OCI-LY3 (cell line): ENCODE data around the gene LETMD1.

Experiments
- EZH2phosphoT487 ChIP-seq: fragments of 200-600 bp; shearing (Covaris generic); IDR thresholded peaks from 2 replicates; pipeline ENCODE4 v1.6.1; 2018; ENCODE audit warnings: antibody characterized with exemption, mixed run types, low read depth
- TF ChIP-seq, protein P1 (sequence below): fragments of 200-600, 300-600 bp; sonication (generic); IDR thresholded peaks from 2 replicates; pipeline ENCODE4 v1.5.1; 2014; ENCODE audit warnings: antibody characterized with exemption, low read length, low read depth

GRCh38 chr12:51087818-51088217 is 39.7 kb downstream of the LETMD1 start:
- TF ChIP-seq, protein P1, sequence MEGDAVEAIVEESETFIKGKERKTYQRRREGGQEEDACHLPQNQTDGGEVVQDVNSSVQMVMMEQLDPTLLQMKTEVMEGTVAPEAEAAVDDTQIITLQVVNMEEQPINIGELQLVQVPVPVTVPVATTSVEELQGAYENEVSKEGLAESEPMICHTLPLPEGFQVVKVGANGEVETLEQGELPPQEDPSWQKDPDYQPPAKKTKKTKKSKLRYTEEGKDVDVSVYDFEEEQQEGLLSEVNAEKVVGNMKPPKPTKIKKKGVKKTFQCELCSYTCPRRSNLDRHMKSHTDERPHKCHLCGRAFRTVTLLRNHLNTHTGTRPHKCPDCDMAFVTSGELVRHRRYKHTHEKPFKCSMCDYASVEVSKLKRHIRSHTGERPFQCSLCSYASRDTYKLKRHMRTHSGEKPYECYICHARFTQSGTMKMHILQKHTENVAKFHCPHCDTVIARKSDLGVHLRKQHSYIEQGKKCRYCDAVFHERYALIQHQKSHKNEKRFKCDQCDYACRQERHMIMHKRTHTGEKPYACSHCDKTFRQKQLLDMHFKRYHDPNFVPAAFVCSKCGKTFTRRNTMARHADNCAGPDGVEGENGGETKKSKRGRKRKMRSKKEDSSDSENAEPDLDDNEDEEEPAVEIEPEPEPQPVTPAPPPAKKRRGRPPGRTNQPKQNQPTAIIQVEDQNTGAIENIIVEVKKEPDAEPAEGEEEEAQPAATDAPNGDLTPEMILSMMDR = no peak
- no peak for TF ChIP-seq EZH2phosphoT487
